Transverse colon (tissue), 4 donors: ENCODE data around the gene OR1F1.

ENCODE experiments used
- POLR2A ChIP-seq: fragments of 450-650 bp; IDR thresholded peaks from one replicate; pipeline ENCODE4 v1.6.1; 2016; ENCODE audit warnings: antibody characterized with exemption, mild to moderate bottlenecking, moderate library complexity
- POLR2AphosphoS5 ChIP-seq, 3 donors: sonication (generic); formaldehyde crosslinking; IDR thresholded peaks; one replicate each; pipeline ENCODE4 v1.6.1; 2016; ENCODE audit warnings: antibody characterized with exemption in 3 of 3
- TF ChIP-seq, protein P1 (sequence below), 5 experiments: fragments of 200-600 bp in 3 of 5; fragments of 450-650 bp in 2 of 5; sonication (generic) in 3 of 5; IDR thresholded peaks; 1 replicate in 2 of 5; 2 replicates in 3 of 5; pipeline ENCODE4 v1.5.1; 2016 to 2017; ENCODE audit warnings: antibody characterized with exemption in 5 of 5, inconsistent platforms in 3 of 5, mild to moderate bottlenecking in 2 of 5, moderate library complexity in 1 of 5

DNA sequence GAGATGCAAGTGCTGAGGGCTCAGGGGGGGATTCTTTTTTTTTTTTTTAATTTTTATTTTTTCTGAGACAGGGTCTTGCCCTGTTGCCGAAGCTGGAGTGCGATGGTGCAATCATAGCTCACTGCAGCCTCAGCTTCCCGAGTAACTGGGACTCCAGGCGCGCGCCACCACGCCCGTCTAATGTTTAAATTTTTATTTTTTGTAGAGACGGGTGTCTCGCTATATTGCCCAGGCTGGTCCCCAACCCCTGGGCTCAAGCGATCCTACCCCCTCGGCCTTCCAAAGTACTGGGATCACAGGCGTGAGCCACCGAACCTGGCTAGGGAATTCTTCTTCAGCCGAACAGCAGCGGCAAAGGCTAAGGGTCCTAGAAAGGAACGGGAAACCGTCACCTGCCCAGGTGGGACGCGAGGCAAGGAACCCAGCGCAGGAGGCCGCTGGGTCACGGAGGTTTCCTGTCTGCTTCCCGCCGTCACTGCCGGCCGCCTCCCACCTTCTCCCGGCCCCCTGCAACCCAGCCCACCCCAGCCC is 13.3 kb upstream of the OR1F1 start:
- TF ChIP-seq, protein P1, sequence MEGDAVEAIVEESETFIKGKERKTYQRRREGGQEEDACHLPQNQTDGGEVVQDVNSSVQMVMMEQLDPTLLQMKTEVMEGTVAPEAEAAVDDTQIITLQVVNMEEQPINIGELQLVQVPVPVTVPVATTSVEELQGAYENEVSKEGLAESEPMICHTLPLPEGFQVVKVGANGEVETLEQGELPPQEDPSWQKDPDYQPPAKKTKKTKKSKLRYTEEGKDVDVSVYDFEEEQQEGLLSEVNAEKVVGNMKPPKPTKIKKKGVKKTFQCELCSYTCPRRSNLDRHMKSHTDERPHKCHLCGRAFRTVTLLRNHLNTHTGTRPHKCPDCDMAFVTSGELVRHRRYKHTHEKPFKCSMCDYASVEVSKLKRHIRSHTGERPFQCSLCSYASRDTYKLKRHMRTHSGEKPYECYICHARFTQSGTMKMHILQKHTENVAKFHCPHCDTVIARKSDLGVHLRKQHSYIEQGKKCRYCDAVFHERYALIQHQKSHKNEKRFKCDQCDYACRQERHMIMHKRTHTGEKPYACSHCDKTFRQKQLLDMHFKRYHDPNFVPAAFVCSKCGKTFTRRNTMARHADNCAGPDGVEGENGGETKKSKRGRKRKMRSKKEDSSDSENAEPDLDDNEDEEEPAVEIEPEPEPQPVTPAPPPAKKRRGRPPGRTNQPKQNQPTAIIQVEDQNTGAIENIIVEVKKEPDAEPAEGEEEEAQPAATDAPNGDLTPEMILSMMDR (IDR thresholded peaks at IDR 0.05), result no peak
- TF ChIP-seq POLR2A (no peak), POLR2AphosphoS5 (IDR thresholded peaks at IDR 0.05) (no peak)
